Neural cell (in vitro differentiated cells): Measurements from ENCODE around the gene LGR5. TPM values are rescaled to one million over a fixed set of nuclear protein-coding genes. Genes with fewer than 3 reads are reported as not detected.

ENCODE experiments used
- H2AFZ ChIP-seq: fragments of 200-600, 300-800 bp; sonication (generic), shearing (Covaris generic); 2 replicates; pipeline ENCODE4 v1.6.0; 2014; ENCODE audit warnings: low read depth, mild to moderate bottlenecking, antibody characterized with exemption, low read length, moderate library complexity
- H3F3A ChIP-seq: fragments of 200-600 bp; shearing (Covaris generic); 2 replicates; pipeline ENCODE4 v1.6.1; 2016; ENCODE audit warnings: mild to moderate bottlenecking, moderate library complexity, mixed read lengths, antibody characterized with exemption, low read length; ENCODE audit not compliant: insufficient read depth, poor library complexity, severe bottlenecking
- H3K27ac ChIP-seq: fragments of 200-600, 300-800 bp; sonication (generic), shearing (Covaris generic); 2 replicates; pipeline ENCODE4 v1.5.1; 2014; ENCODE audit warnings: mild to moderate bottlenecking, low read length, moderate library complexity
- H3K27me3 ChIP-seq: fragments of 300-800, 200-600 bp; sonication (generic), shearing (Covaris generic); 2 replicates; pipeline ENCODE4 v1.6.0; 2014; ENCODE audit warnings: mild to moderate bottlenecking, low read depth, low read length, moderate library complexity; ENCODE audit not compliant: insufficient read depth
- H3K36me3 ChIP-seq: fragments of 300-800, 200-600 bp; sonication (generic), shearing (Covaris generic); 2 replicates; pipeline ENCODE4 v1.5.1; 2014; ENCODE audit warnings: mild to moderate bottlenecking, antibody characterized with exemption, low read length, moderate library complexity; ENCODE audit not compliant: insufficient read depth
- H3K4me2 ChIP-seq: fragments of 300-800, 200-600 bp; sonication (generic), shearing (Covaris generic); 2 replicates; pipeline ENCODE4 v1.6.0; 2014; ENCODE audit warnings: mild to moderate bottlenecking, low read length
- H3K4me3 ChIP-seq: fragments of 300-800, 200-600 bp; sonication (generic), shearing (Covaris generic); 2 replicates; pipeline ENCODE4 v1.5.1; 2014; ENCODE audit warnings: mild to moderate bottlenecking, low read length, moderate library complexity
- H3K79me2 ChIP-seq: fragments of 200-600 bp; shearing (Covaris generic); replicated peaks from 2 replicates; pipeline ENCODE4 v1.6.0; 2014; ENCODE audit warnings: mild to moderate bottlenecking, low read length, moderate library complexity; ENCODE audit not compliant: insufficient read depth
- H3K9ac ChIP-seq: fragments of 300-800, 200-600 bp; sonication (generic), shearing (Covaris generic); 2 replicates; pipeline ENCODE4 v1.6.1; 2016; ENCODE audit warnings: mild to moderate bottlenecking, low read length, mixed read lengths
- H3K9me2 ChIP-seq: fragments of 200-600 bp; shearing (Covaris generic); 2 replicates; pipeline ENCODE4 v1.6.1; 2016; ENCODE audit warnings: mild to moderate bottlenecking, low read length, mixed read lengths; ENCODE audit not compliant: insufficient read depth
- H3K9me3 ChIP-seq: fragments of 200-600, 300-800 bp; sonication (generic), shearing (Covaris generic); 2 replicates; pipeline ENCODE4 v1.6.1; 2016; ENCODE audit warnings: mild to moderate bottlenecking, mixed run types, low read length, moderate library complexity, mixed read lengths
- H4K20me1 ChIP-seq: fragments of 200-600 bp; shearing (Covaris generic); 2 replicates; pipeline ENCODE4 v1.6.1; 2016; ENCODE audit warnings: mild to moderate bottlenecking, mixed run types; ENCODE audit not compliant: insufficient read depth
- EP300 ChIP-seq: fragments of 450-650 bp; conservative IDR thresholded peaks from 2 replicates; pipeline ENCODE4 v1.6.1; 2014; ENCODE audit warnings: antibody characterized with exemption, mild to moderate bottlenecking, moderate library complexity; ENCODE audit not compliant: poor library complexity, severe bottlenecking
- EZH2 ChIP-seq: fragments of 200-600, 300-800 bp; shearing (Covaris generic), sonication (generic); IDR thresholded peaks from 2 replicates; pipeline ENCODE4 v1.6.1; 2014; ENCODE audit warnings: antibody characterized with exemption, low read length, borderline replicate concordance, mild to moderate bottlenecking; ENCODE audit not compliant: insufficient read depth, poor library complexity, severe bottlenecking
- MXI1 ChIP-seq: fragments of 450-650 bp; conservative IDR thresholded peaks from 2 replicates; pipeline ENCODE4 v1.6.1; 2014; ENCODE audit warnings: antibody characterized with exemption, mild to moderate bottlenecking; ENCODE audit not compliant: poor library complexity, severe bottlenecking
- POLR2AphosphoS5 ChIP-seq: IDR thresholded peaks from 2 replicates; pipeline ENCODE4 v1.6.1; 2012
- RAD21 ChIP-seq: fragments of 450-650 bp; conservative IDR thresholded peaks from 2 replicates; pipeline ENCODE4 v1.6.1; 2014; ENCODE audit warnings: antibody characterized with exemption, mild to moderate bottlenecking, moderate library complexity
- SMC3 ChIP-seq: fragments of 450-650 bp; conservative IDR thresholded peaks from 2 replicates; pipeline ENCODE4 v1.6.1; 2014; ENCODE audit warnings: antibody characterized with exemption, mild to moderate bottlenecking, moderate library complexity; ENCODE audit not compliant: poor library complexity
- TAF1 ChIP-seq: IDR thresholded peaks from 2 replicates; pipeline ENCODE4 v1.6.1; 2012; ENCODE audit warnings: low read depth
- polyA plus RNA-seq: library from polyadenylated mRNA; depleted of rRNA; stranded (reverse); fragments of >200 nt; gene quantifications from 2 replicates; pipeline ENCODE4 v1.2.3, GENCODE V29; 2014
- TF ChIP-seq, protein P1 (sequence below): fragments of 450-650 bp; IDR thresholded peaks from 2 replicates; pipeline ENCODE4 v1.5.1; 2014; ENCODE audit warnings: antibody characterized with exemption, mild to moderate bottlenecking, moderate library complexity; ENCODE audit not compliant: poor library complexity, severe bottlenecking
- TF ChIP-seq, protein P2 (sequence below): IDR thresholded peaks from 2 replicates; pipeline ENCODE4 v1.6.1; 2012; ENCODE audit warnings: borderline replicate concordance

The LGR5 gene
- polyA plus RNA-seq, 1 donor from 2014 or later: 0.16 TPM

DNA sequence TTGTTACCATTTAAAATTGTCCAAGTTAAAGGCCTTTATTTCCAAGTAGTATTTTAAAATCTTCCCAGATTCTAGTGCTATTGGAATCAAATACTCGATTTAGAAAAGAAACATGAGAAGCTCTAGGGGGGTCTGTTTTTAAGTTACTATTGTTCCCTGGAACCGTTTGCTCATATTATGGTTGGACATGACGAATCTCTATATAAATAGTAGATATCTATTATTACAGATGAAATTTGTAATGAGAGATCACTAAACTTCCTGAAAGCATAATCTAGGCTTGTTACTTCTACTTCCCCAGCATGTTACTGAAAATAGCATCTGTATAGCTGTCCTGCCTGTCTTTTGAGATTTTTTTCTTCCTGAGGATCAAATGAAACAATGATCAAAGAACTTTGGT, 70.1 kb downstream of the LGR5 start:
- Histone ChIP-seq H3K9me3 (no peaks in the 10 kb centered on the region), H3K4me3 (no peak overlapping the region), H3K36me3 (no peaks in the 10 kb centered on the region), H4K20me1 (no peaks in the 10 kb centered on the region), H2AFZ (no peak overlapping the region), H3K79me2 (no peaks in the 10 kb centered on the region), H3K4me2 (no peak overlapping the region), H3K27ac (no peak overlapping the region), H3F3A (no peaks in the 10 kb centered on the region), H3K9me2 (no peaks in the 10 kb centered on the region), H3K27me3 (no peaks in the 10 kb centered on the region), H3K9ac (no peak overlapping the region)
- TF ChIP-seq POLR2AphosphoS5 (no peak), TAF1 (no peak), RAD21 (no peak), EZH2 (no peak), MXI1 (no peak), SMC3 (no peak), EP300 (no peak)
- TF ChIP-seq, protein P1, sequence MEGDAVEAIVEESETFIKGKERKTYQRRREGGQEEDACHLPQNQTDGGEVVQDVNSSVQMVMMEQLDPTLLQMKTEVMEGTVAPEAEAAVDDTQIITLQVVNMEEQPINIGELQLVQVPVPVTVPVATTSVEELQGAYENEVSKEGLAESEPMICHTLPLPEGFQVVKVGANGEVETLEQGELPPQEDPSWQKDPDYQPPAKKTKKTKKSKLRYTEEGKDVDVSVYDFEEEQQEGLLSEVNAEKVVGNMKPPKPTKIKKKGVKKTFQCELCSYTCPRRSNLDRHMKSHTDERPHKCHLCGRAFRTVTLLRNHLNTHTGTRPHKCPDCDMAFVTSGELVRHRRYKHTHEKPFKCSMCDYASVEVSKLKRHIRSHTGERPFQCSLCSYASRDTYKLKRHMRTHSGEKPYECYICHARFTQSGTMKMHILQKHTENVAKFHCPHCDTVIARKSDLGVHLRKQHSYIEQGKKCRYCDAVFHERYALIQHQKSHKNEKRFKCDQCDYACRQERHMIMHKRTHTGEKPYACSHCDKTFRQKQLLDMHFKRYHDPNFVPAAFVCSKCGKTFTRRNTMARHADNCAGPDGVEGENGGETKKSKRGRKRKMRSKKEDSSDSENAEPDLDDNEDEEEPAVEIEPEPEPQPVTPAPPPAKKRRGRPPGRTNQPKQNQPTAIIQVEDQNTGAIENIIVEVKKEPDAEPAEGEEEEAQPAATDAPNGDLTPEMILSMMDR: no peak
- TF ChIP-seq, protein P2, sequence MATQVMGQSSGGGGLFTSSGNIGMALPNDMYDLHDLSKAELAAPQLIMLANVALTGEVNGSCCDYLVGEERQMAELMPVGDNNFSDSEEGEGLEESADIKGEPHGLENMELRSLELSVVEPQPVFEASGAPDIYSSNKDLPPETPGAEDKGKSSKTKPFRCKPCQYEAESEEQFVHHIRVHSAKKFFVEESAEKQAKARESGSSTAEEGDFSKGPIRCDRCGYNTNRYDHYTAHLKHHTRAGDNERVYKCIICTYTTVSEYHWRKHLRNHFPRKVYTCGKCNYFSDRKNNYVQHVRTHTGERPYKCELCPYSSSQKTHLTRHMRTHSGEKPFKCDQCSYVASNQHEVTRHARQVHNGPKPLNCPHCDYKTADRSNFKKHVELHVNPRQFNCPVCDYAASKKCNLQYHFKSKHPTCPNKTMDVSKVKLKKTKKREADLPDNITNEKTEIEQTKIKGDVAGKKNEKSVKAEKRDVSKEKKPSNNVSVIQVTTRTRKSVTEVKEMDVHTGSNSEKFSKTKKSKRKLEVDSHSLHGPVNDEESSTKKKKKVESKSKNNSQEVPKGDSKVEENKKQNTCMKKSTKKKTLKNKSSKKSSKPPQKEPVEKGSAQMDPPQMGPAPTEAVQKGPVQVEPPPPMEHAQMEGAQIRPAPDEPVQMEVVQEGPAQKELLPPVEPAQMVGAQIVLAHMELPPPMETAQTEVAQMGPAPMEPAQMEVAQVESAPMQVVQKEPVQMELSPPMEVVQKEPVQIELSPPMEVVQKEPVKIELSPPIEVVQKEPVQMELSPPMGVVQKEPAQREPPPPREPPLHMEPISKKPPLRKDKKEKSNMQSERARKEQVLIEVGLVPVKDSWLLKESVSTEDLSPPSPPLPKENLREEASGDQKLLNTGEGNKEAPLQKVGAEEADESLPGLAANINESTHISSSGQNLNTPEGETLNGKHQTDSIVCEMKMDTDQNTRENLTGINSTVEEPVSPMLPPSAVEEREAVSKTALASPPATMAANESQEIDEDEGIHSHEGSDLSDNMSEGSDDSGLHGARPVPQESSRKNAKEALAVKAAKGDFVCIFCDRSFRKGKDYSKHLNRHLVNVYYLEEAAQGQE: no peak

DNA sequence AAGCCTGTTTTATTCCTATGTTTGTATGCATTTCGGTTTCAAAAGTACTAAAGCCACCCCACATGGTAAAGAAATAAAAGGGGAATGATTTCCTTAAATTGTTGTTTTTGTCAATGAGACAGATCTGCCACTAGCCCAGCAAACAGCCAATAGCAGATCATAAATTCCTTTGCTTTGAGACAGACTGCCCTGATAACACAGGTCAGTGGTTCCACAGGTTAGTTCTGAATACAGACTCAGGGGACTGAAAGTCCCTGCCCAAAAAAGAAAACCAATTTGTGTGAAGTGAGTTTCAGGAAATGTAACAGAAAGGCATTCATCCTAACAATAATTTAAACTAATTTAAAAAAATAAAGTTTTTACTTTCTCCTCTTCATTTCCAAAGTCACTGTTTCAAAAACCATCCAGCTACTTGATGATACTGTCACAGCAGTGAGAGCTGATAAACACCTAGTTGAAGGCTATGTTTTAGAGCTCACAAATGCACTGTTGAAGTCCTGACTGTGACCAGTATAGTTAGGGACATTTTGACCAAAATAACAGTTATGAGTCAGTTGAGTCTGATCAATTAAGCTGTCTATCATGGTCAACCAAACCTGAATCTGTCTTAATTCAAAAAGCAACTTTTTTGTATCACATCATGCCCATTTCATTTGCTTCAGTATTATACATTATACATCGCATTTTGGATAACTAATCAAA, 77.7 kb downstream of the LGR5 start:
- Histone ChIP-seq H3K4me3 (no peak overlapping the region), H3K27ac (no peak overlapping the region), H2AFZ (no peak overlapping the region), H3K27me3 (no peaks in the 10 kb centered on the region), H3K36me3 (no peaks in the 10 kb centered on the region), H3F3A (no peaks in the 10 kb centered on the region), H4K20me1 (no peaks in the 10 kb centered on the region), H3K9ac (no peak overlapping the region), H3K79me2 (no peaks in the 10 kb centered on the region), H3K4me2 (no peak overlapping the region), H3K9me3 (no peaks in the 10 kb centered on the region), H3K9me2 (no peaks in the 10 kb centered on the region)
- no peak for TF ChIP-seq RAD21
- no peak for TF ChIP-seq MXI1
- TF ChIP-seq EP300: no peak
- TF ChIP-seq, protein P1: no peak
- TF ChIP-seq EZH2: no peak
- no peak for TF ChIP-seq POLR2AphosphoS5
